ENCODE results near the gene KRT38.
A peak's percentile ranks its signal among the peaks of the same experiment; 100 is the strongest.

KRT38 gene

GRCh38 chr17:41463746-41464145 is 23.0 kb upstream of the KRT38 start:
- no peak for DNase-seq (ENCODE audit: low read depth in 2 of 2)
- H3K4me3 ChIP-seq (replicated peaks in 1 of 2; ENCODE audit: low read depth in 2 of 2, low read length in 2 of 2) = no peak overlapping the region
- TF ChIP-seq CTCF (IDR thresholded peaks at IDR 0.05; ENCODE audit: low read depth, low read length) = no peak

GRCh38 chr17:41462705-41463104 is 21.9 kb upstream of the KRT38 start:
- TF ChIP-seq CTCF (IDR thresholded peaks at IDR 0.05; ENCODE audit: low read depth, low read length) = no peak
- DNase-seq (ENCODE audit: low read depth in 2 of 2) = no peak
- H3K4me3 ChIP-seq (replicated peaks in 1 of 2; ENCODE audit: low read depth in 2 of 2, low read length in 2 of 2) = no peak overlapping the region

- TF ChIP-seq CTCF (IDR thresholded peaks at IDR 0.05; ENCODE audit: low read depth, low read length) = no peak
- no peak overlapping the region for H3K4me3 ChIP-seq (replicated peaks in 1 of 2; ENCODE audit: low read depth in 2 of 2, low read length in 2 of 2)
- DNase-seq (ENCODE audit: low read depth in 2 of 2) = no peak
These were observed 16.9 kb upstream of the KRT38 start for GRCh38 chr17:41457676-41458075.

GRCh38 chr17:41456204-41456603 is 15.4 kb upstream of the KRT38 start:
- peak; percentile 15 for TF ChIP-seq CTCF (IDR thresholded peaks at IDR 0.05; ENCODE audit: low read depth, low read length)

GRCh38 chr17:41455236-41455635 is 14.5 kb upstream of the KRT38 start:
- peak in 1 of 2 donors; percentile 43 for DNase-seq (ENCODE audit: low read depth in 2 of 2)
- TF ChIP-seq CTCF (IDR thresholded peaks at IDR 0.05; ENCODE audit: low read depth, low read length) = no peak
- no peak overlapping the region for H3K4me3 ChIP-seq (replicated peaks in 1 of 2; ENCODE audit: low read depth in 2 of 2, low read length in 2 of 2)

More at GRCh38 chr17:41456204-41456603, 15.4 kb upstream of the KRT38 start:
- DNase-seq (ENCODE audit: low read depth in 2 of 2) = no peak
- H3K4me3 ChIP-seq (replicated peaks in 1 of 2; ENCODE audit: low read depth in 2 of 2, low read length in 2 of 2) = no peak overlapping the region

GRCh38 chr17:41453066-41453465 is 12.3 kb upstream of the KRT38 start:
- no peak for DNase-seq (ENCODE audit: low read depth in 2 of 2)
- H3K4me3 ChIP-seq (replicated peaks in 1 of 2; ENCODE audit: low read depth in 2 of 2, low read length in 2 of 2) = no peak overlapping the region
- no peak for TF ChIP-seq CTCF (IDR thresholded peaks at IDR 0.05; ENCODE audit: low read depth, low read length)

GRCh38 chr17:41452281-41452680 is 11.5 kb upstream of the KRT38 start:
- no peak for TF ChIP-seq CTCF (IDR thresholded peaks at IDR 0.05; ENCODE audit: low read depth, low read length)
- no peak overlapping the region for H3K4me3 ChIP-seq (replicated peaks in 1 of 2; ENCODE audit: low read depth in 2 of 2, low read length in 2 of 2)
- no peak for DNase-seq (ENCODE audit: low read depth in 2 of 2)
